ENCODE measurements around the gene MFSD6. TPM values are rescaled to one million over a fixed set of nuclear protein-coding genes. Genes with fewer than 3 reads are reported as not detected.

The MFSD6 gene
- total and polyA plus RNA-seq, 2 of the 8 experiments (the other 6 are each of a cell fraction or from before 2014, with no cell fraction given), result 1.8 to 5.1 TPM

DNA sequence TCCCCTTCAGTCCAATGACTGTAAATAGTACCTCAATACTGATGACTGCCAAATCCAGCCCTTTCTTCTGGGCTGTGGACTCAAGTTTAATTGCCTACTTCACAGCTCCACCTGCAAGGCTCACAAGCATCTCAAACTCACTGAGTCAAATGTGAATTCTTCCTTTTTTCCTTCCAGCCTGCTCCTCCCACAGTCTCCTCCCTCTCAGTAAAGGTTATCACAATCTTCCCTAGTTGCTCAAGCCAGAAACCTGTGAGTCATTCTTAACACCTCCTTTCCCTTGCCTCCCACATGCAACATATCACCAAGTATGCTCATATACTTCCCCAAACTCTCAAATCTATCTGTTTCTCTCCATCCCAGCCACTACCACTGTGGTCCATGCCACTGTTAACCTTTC lies 3.7 kb upstream of the MFSD6 start:
- FAIRE-seq, result no peak
- CTCF ChIA-PET (ENCODE audit: partially characterized antibody), result no interaction called here
- no peak for TF ChIP-seq SIN3A (conservative IDR thresholded peaks at IDR 0.05 in 1 of 2, IDR thresholded peaks at IDR 0.05 in 1 of 2; ENCODE audit: low read depth in 1 of 2, low read length in 2 of 2)
- no peak for TF ChIP-seq TBP (IDR thresholded peaks at IDR 0.05; ENCODE audit: low read depth, low read length)
- TF ChIP-seq CHD2 (IDR thresholded peaks at IDR 0.05; ENCODE audit: low read length), result no peak
- TF ChIP-seq FOSL1 (IDR thresholded peaks at IDR 0.05; ENCODE audit: insufficient read depth, low read depth, low read length), result no peak
- no peak for TF ChIP-seq EP300 (IDR thresholded peaks at IDR 0.05; ENCODE audit: borderline replicate concordance in 1 of 2, low read depth in 2 of 2, low read length in 2 of 2)
- no peak for TF ChIP-seq NRF1 (IDR thresholded peaks at IDR 0.05; ENCODE audit: low read depth, low read length)
- TF ChIP-seq CREB1 (IDR thresholded peaks at IDR 0.05), result no peak
- TF ChIP-seq CBX5 (IDR thresholded peaks at IDR 0.05; ENCODE audit: low read depth, low read length), result no peak
- no peak for TF ChIP-seq BCL11A (IDR thresholded peaks at IDR 0.05; ENCODE audit: low read depth in 2 of 2, low read length in 2 of 2)
- TF ChIP-seq POU5F1 (IDR thresholded peaks at IDR 0.05; ENCODE audit: low read depth, low read length), result no peak
- TF ChIP-seq TAF7 (optimal IDR thresholded peaks at IDR 0.05; ENCODE audit: borderline replicate concordance, low read depth, low read length), result no peak
- no peak for TF ChIP-seq YY1 (IDR thresholded peaks at IDR 0.05; ENCODE audit: low read depth, low read length)
- no peak for TF ChIP-seq RNF2 (IDR thresholded peaks at IDR 0.05; ENCODE audit: borderline replicate concordance, low read depth, low read length, missing control alignments, poor library complexity, severe bottlenecking)
- TF ChIP-seq HDAC2 (IDR thresholded peaks at IDR 0.05; ENCODE audit: borderline replicate concordance in 1 of 2, low read depth in 2 of 2, low read length in 2 of 2), result no peak

More for the DNA sequence above, 3.7 kb upstream of the MFSD6 start:
- H3K27ac ChIP-seq (ENCODE audit: low read depth, low read length), result no peak overlapping the region
- no peak overlapping the region for H3K9ac ChIP-seq (replicated peaks in 1 of 4; ENCODE audit: extremely low read depth in 1 of 4, low read depth in 3 of 4, low read length in 3 of 4)
- no peak overlapping the region for H2BK15ac ChIP-seq (ENCODE audit: low read length)
- H3K23ac ChIP-seq (ENCODE audit: insufficient read length), result no peak overlapping the region
- H3K79me2 ChIP-seq (ENCODE audit: control insufficient read depth in 1 of 2, insufficient read depth in 2 of 2, low read length in 2 of 2), result no peaks in the 10 kb centered on the region
- H3K18ac ChIP-seq (ENCODE audit: extremely low read depth, low read length), result no peak overlapping the region
- peaks cover 3 to 4% (median 4%) of the 10 kb centered on the region in 4 experiments; a peak in 6 of 7 replicates for H3K4me1 ChIP-seq (replicated peaks in 1 of 4; ENCODE audit: control insufficient read depth in 3 of 4, insufficient read depth in 4 of 4, low read length in 3 of 4)
- POLR2A ChIA-PET (ENCODE audit: partially characterized antibody), result no interaction called here
- H2BK5ac ChIP-seq (ENCODE audit: low read depth, low read length), result no peak overlapping the region
- H3K27me3 ChIP-seq (replicated peaks in 1 of 4; ENCODE audit: control insufficient read depth in 3 of 4, extremely low read depth in 1 of 4, insufficient read depth in 3 of 4, low read length in 3 of 4), result peaks cover 2 to 18% (median 16%) of the 10 kb centered on the region in 4 experiments
- no peak overlapping the region for H2AK5ac ChIP-seq (ENCODE audit: low read depth, low read length)
- H3K36me3 ChIP-seq (ENCODE audit: control insufficient read depth in 2 of 4, insufficient read depth in 4 of 4, low read length in 3 of 4), result no peaks in the 10 kb centered on the region
- H3K56ac ChIP-seq (replicated peaks; ENCODE audit: insufficient read length, low read depth, low read length), result no peak overlapping the region
- DNase-seq (ENCODE audit: low read depth in 1 of 2, low spot score in 2 of 2), result no peak
- no peaks in the 10 kb centered on the region for H3K79me1 ChIP-seq (ENCODE audit: low read depth, low read length)
- no peak overlapping the region for H2BK20ac ChIP-seq (ENCODE audit: low read length)
- no peak overlapping the region for H3K4me3 ChIP-seq (ENCODE audit: extremely low read depth in 1 of 4, insufficient read depth in 2 of 4, low read depth in 3 of 4, low read length in 4 of 4)
- no peak overlapping the region for H3K4ac ChIP-seq (replicated peaks; ENCODE audit: insufficient read length, low read depth, low read length)
- H3K9me3 ChIP-seq (ENCODE audit: insufficient read depth in 2 of 2, low read depth in 1 of 2, low read length in 1 of 2), result no peaks in the 10 kb centered on the region
- no peak overlapping the region for H3K14ac ChIP-seq (ENCODE audit: insufficient read length)
- no peak overlapping the region for H4K91ac ChIP-seq (replicated peaks; ENCODE audit: insufficient read length, low read length)
- H3K23me2 ChIP-seq (ENCODE audit: low read depth, low read length), result peaks cover 11% of the 10 kb centered on the region; the same call in 1 of the 2 replicates
- no peak overlapping the region for H2AFZ ChIP-seq (ENCODE audit: low read length)
- H4K5ac ChIP-seq (ENCODE audit: insufficient read length, low read depth, low read length), result no peak overlapping the region
- H2BK12ac ChIP-seq (ENCODE audit: low read depth, low read length), result no peak overlapping the region
- no peak overlapping the region for H4K8ac ChIP-seq (ENCODE audit: extremely low read depth, insufficient read depth, low read length)
- no peak overlapping the region for H3K4me2 ChIP-seq (ENCODE audit: insufficient read depth in 1 of 2, low read depth in 2 of 2, low read length in 2 of 2)
- H2BK120ac ChIP-seq (replicated peaks; ENCODE audit: low read depth, low read length), result no peak overlapping the region
- no peaks in the 10 kb centered on the region for H4K20me1 ChIP-seq (replicated peaks in 1 of 2; ENCODE audit: control insufficient read depth in 1 of 2, insufficient read depth in 2 of 2, low read length in 2 of 2)
